ENCODE results near the gene HRK.

DNA sequence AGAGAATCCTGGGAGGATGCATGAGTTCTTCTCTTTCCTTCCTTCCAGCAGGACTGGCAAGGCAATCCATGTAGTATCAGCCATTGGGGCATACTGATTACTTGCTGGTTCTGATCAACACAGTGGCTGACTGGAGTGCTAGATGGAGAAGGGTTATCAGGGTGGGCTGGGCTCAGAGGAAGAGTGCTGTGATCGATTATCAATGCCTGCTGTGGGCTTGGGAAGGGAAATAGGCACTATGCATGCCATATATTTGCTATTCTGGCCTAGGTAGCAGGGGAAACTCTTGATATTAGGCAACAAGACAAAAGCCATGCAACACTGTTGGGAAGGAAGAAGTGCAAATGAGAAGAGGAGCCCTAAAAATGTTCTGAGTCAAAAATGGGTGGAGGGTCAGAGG lies 45.8 kb downstream of the HRK start:
- TF ChIP-seq, protein P1, sequence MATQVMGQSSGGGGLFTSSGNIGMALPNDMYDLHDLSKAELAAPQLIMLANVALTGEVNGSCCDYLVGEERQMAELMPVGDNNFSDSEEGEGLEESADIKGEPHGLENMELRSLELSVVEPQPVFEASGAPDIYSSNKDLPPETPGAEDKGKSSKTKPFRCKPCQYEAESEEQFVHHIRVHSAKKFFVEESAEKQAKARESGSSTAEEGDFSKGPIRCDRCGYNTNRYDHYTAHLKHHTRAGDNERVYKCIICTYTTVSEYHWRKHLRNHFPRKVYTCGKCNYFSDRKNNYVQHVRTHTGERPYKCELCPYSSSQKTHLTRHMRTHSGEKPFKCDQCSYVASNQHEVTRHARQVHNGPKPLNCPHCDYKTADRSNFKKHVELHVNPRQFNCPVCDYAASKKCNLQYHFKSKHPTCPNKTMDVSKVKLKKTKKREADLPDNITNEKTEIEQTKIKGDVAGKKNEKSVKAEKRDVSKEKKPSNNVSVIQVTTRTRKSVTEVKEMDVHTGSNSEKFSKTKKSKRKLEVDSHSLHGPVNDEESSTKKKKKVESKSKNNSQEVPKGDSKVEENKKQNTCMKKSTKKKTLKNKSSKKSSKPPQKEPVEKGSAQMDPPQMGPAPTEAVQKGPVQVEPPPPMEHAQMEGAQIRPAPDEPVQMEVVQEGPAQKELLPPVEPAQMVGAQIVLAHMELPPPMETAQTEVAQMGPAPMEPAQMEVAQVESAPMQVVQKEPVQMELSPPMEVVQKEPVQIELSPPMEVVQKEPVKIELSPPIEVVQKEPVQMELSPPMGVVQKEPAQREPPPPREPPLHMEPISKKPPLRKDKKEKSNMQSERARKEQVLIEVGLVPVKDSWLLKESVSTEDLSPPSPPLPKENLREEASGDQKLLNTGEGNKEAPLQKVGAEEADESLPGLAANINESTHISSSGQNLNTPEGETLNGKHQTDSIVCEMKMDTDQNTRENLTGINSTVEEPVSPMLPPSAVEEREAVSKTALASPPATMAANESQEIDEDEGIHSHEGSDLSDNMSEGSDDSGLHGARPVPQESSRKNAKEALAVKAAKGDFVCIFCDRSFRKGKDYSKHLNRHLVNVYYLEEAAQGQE (IDR thresholded peaks at IDR 0.05; ENCODE audit: insufficient read depth in 1 of 2, low read depth in 2 of 2, low read length in 1 of 2): no peak
- TF ChIP-seq, protein P2, sequence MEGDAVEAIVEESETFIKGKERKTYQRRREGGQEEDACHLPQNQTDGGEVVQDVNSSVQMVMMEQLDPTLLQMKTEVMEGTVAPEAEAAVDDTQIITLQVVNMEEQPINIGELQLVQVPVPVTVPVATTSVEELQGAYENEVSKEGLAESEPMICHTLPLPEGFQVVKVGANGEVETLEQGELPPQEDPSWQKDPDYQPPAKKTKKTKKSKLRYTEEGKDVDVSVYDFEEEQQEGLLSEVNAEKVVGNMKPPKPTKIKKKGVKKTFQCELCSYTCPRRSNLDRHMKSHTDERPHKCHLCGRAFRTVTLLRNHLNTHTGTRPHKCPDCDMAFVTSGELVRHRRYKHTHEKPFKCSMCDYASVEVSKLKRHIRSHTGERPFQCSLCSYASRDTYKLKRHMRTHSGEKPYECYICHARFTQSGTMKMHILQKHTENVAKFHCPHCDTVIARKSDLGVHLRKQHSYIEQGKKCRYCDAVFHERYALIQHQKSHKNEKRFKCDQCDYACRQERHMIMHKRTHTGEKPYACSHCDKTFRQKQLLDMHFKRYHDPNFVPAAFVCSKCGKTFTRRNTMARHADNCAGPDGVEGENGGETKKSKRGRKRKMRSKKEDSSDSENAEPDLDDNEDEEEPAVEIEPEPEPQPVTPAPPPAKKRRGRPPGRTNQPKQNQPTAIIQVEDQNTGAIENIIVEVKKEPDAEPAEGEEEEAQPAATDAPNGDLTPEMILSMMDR (IDR thresholded peaks at IDR 0.05): no peak
- TF ChIP-seq SIN3A (IDR thresholded peaks at IDR 0.05; ENCODE audit: borderline replicate concordance, insufficient read depth, low read depth, low read length): no peak
- no peak for TF ChIP-seq TCF7L2 (IDR thresholded peaks at IDR 0.05; ENCODE audit: low read depth, low read length)
- TF ChIP-seq POLR2AphosphoS5 (IDR thresholded peaks at IDR 0.05; ENCODE audit: low read depth, low read length): no peak
